Activated CD8-positive, alpha-beta memory T cell treated with anti-CD3 and anti-CD28 coated beads, Interleukin-2, amount 50 U/mL, for 1 hour (primary cell): ENCODE data around the gene DOCK4.

Experiments
- DNase-seq: peaks from one replicate; pipeline ENCODE4 v3.0.0-alpha.2; 2020; ENCODE audit errors: extremely low read depth

The DOCK4 gene

GRCh38 chr7:112189691-112190090, 16.5 kb downstream of the DOCK4 start:
- no peak for DNase-seq

- DNase-seq: no peak
These were observed 17.9 kb downstream of the DOCK4 start for GRCh38 chr7:112188257-112188656.

- DNase-seq: no peak
These were observed 19.9 kb downstream of the DOCK4 start for GRCh38 chr7:112186300-112186699.

GRCh38 chr7:112185005-112185834, 21.0 kb downstream of the DOCK4 start:
- DNase-seq: no peak

GRCh38 chr7:112184455-112184854, 21.7 kb downstream of the DOCK4 start:
- DNase-seq: no peak

GRCh38 chr7:112183266-112183665, 22.9 kb downstream of the DOCK4 start:
- no peak for DNase-seq

GRCh38 chr7:112182749-112183148, 23.4 kb downstream of the DOCK4 start:
- DNase-seq: no peak

GRCh38 chr7:112180223-112180622, 26.0 kb downstream of the DOCK4 start:
- no peak for DNase-seq

GRCh38 chr7:112176693-112177415, 29.3 kb downstream of the DOCK4 start:
- no peak for DNase-seq

GRCh38 chr7:112176241-112176640, 30.0 kb downstream of the DOCK4 start:
- DNase-seq: no peak

GRCh38 chr7:112174192-112174591, 32.0 kb downstream of the DOCK4 start:
- no peak for DNase-seq

- no peak for DNase-seq
These were observed 32.7 kb downstream of the DOCK4 start for GRCh38 chr7:112173568-112173905.

GRCh38 chr7:112172870-112173567, 33.2 kb downstream of the DOCK4 start:
- no peak for DNase-seq

- no peak for DNase-seq
These were observed 34.5 kb downstream of the DOCK4 start for GRCh38 chr7:112171673-112172072.

- no peak for DNase-seq
These were observed 37.3 kb downstream of the DOCK4 start for GRCh38 chr7:112168915-112169314.

GRCh38 chr7:112167147-112167546, 39.1 kb downstream of the DOCK4 start:
- no peak for DNase-seq

GRCh38 chr7:112162784-112163506, 43.3 kb downstream of the DOCK4 start:
- no peak for DNase-seq

- DNase-seq: no peak
These were observed 43.9 kb downstream of the DOCK4 start for GRCh38 chr7:112162142-112162766.

- no peak for DNase-seq
These were observed 44.7 kb downstream of the DOCK4 start for GRCh38 chr7:112161253-112162141.

GRCh38 chr7:112160771-112161150, 45.4 kb downstream of the DOCK4 start:
- DNase-seq: no peak
